Sigmoid colon (tissue), 3 donors: ENCODE measurements around the gene SLC16A1.

Experiments used
- POLR2A ChIP-seq, 2 donors: fragments of 450-650 bp; IDR thresholded peaks; one replicate each; pipeline ENCODE4 v1.6.1; 2016; ENCODE audit warnings: antibody characterized with exemption in 2 of 2, mild to moderate bottlenecking in 2 of 2, moderate library complexity in 2 of 2
- TF ChIP-seq, protein P1 (sequence below), 4 experiments: fragments of 450-650 bp in 3 of 4; fragments of 200-600 bp in 1 of 4; IDR thresholded peaks; one replicate each; pipeline ENCODE4 v1.5.1; 2016 to 2019; ENCODE audit warnings: antibody characterized with exemption in 4 of 4, mild to moderate bottlenecking in 3 of 4, moderate library complexity in 2 of 4

DNA sequence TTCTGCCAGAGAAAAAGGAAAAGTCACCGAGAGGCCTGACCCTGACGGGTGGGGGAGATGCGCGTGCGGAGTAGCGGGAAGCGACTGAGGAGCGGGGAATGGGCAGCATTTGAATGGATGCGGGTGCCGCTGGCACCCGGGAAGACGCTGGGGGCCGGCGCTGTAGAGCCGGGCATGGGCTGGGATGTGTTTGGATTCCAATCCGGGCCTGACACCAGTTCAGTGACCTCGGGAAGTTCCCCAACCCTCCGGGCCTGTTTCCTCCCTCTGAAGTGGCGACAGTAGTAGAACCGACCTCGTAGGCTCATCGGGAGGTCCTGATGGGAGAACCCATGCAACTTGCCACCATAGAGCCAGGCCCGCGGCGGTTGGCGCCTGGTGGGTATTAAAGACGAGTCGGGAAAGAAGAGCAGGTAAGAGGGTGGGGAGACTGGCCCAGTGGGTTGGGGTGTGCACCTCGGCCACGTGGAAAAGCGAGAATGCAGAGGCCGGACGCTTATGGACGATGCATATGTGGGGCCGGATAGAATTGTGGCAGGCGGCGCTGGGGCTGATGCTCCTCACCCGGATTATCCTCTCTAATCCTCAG, 642 bp upstream of the SLC16A1 start:
- TF ChIP-seq, protein P1, sequence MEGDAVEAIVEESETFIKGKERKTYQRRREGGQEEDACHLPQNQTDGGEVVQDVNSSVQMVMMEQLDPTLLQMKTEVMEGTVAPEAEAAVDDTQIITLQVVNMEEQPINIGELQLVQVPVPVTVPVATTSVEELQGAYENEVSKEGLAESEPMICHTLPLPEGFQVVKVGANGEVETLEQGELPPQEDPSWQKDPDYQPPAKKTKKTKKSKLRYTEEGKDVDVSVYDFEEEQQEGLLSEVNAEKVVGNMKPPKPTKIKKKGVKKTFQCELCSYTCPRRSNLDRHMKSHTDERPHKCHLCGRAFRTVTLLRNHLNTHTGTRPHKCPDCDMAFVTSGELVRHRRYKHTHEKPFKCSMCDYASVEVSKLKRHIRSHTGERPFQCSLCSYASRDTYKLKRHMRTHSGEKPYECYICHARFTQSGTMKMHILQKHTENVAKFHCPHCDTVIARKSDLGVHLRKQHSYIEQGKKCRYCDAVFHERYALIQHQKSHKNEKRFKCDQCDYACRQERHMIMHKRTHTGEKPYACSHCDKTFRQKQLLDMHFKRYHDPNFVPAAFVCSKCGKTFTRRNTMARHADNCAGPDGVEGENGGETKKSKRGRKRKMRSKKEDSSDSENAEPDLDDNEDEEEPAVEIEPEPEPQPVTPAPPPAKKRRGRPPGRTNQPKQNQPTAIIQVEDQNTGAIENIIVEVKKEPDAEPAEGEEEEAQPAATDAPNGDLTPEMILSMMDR (IDR thresholded peaks at IDR 0.05), result no peak
- peak in 1 of 2 donors; percentile 5 for TF ChIP-seq POLR2A (IDR thresholded peaks at IDR 0.05)
